ENCODE measurements around the gene ETFA. TPM values are rescaled to one million over a fixed set of nuclear protein-coding genes. Genes with fewer than 3 reads are reported as not detected.

Gene ETFA
- total and polyA plus RNA-seq, 2 donors from 2014 or later: 90.1 to 261 TPM

DNA sequence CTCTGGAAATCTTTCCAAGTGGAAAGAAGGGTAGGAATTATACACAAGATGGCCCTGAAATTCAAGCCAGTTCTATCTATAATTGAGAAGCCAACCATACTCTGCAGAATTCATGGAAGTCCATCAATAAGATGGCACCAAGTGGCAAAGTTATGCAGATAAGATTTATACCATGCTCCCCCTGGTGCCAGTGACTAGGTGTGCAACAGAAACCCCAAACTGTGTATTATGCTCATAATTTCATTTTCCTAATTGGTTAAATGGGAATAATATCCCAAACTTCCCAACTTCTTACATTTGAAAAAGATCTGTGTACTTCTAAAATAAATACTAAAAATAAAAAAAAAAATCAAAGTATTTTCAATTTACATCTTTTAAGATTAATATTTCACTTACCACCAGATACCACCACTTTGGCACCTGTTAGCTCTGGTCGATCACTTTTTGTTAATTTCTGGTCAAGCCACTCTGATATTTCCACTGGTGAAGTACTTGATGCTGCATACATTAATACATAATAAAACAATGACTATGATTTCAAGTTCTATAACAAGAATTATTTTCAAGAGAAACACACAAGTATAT, 25.9 kb downstream of the ETFA start:
- Histone ChIP-seq H3K36me3 (ENCODE audit: control insufficient read depth in 2 of 3, insufficient read depth in 3 of 3, low read length in 3 of 3) (peaks cover 2 to 38% (median 4%) of the 10 kb centered on the region in 3 donors), H3K4me3 (ENCODE audit: low read length in 3 of 3) (no peak overlapping the region), H3K4me1 (ENCODE audit: control insufficient read depth in 2 of 3, insufficient read depth in 2 of 3, low read depth in 1 of 3, low read length in 3 of 3) (no peaks in the 10 kb centered on the region), H3K9me3 (ENCODE audit: control insufficient read depth in 2 of 3, insufficient read depth in 1 of 3, low read length in 3 of 3) (no peaks in the 10 kb centered on the region), H3K9ac (ENCODE audit: low read length in 3 of 3) (no peak overlapping the region), H3K27ac (ENCODE audit: low read depth in 2 of 2, low read length in 2 of 2) (no peak overlapping the region), H3K27me3 (ENCODE audit: control insufficient read depth, insufficient read depth, low read length) (no peaks in the 10 kb centered on the region)
- no peak for DNase-seq
- intact Hi-C loops (cut with DNase I): no loop called here
- FAIRE-seq: no peak
- TF ChIP-seq, protein P1, sequence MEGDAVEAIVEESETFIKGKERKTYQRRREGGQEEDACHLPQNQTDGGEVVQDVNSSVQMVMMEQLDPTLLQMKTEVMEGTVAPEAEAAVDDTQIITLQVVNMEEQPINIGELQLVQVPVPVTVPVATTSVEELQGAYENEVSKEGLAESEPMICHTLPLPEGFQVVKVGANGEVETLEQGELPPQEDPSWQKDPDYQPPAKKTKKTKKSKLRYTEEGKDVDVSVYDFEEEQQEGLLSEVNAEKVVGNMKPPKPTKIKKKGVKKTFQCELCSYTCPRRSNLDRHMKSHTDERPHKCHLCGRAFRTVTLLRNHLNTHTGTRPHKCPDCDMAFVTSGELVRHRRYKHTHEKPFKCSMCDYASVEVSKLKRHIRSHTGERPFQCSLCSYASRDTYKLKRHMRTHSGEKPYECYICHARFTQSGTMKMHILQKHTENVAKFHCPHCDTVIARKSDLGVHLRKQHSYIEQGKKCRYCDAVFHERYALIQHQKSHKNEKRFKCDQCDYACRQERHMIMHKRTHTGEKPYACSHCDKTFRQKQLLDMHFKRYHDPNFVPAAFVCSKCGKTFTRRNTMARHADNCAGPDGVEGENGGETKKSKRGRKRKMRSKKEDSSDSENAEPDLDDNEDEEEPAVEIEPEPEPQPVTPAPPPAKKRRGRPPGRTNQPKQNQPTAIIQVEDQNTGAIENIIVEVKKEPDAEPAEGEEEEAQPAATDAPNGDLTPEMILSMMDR (IDR thresholded peaks at IDR 0.05; ENCODE audit: borderline replicate concordance, extremely low read depth, insufficient read depth): peak; percentile 27

DNA sequence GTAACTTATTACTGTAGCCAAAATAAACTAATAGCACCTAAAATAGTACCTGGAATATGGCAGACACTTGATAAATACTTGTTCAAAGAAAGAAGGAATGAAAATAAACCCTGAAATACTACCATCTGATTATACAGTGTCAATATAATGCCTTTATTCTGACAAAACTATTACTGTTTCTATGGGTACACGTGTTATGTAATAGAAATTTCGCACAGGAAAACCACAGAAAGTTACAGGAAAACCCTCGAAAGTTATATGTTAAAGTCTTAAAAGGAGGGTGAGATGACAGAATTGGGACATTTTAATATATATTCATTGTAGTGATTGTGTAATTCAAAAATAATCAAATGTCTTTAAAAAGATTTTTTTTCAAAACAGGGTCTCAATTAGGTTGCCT, 28.8 kb downstream of the ETFA start:
- Histone ChIP-seq H3K27ac (ENCODE audit: low read depth in 2 of 2, low read length in 2 of 2) (no peak overlapping the region), H3K9ac (ENCODE audit: low read length in 3 of 3) (no peak overlapping the region), H3K4me1 (ENCODE audit: control insufficient read depth in 2 of 3, insufficient read depth in 2 of 3, low read depth in 1 of 3, low read length in 3 of 3) (no peaks in the 10 kb centered on the region), H3K9me3 (ENCODE audit: control insufficient read depth in 2 of 3, insufficient read depth in 1 of 3, low read length in 3 of 3) (no peaks in the 10 kb centered on the region), H3K36me3 (ENCODE audit: control insufficient read depth in 2 of 3, insufficient read depth in 3 of 3, low read length in 3 of 3) (peaks cover 5 to 45% (median 6%) of the 10 kb centered on the region in 3 donors), H3K27me3 (ENCODE audit: control insufficient read depth, insufficient read depth, low read length) (no peaks in the 10 kb centered on the region), H3K4me3 (ENCODE audit: low read length in 3 of 3) (no peak overlapping the region)
- FAIRE-seq (no peak), DNase-seq (no peak)
- TF ChIP-seq, protein P1 (IDR thresholded peaks at IDR 0.05; ENCODE audit: borderline replicate concordance, extremely low read depth, insufficient read depth): no peak
- intact Hi-C loops (cut with DNase I): no loop called here

GRCh38 chr15:76278651-76279050, 32.6 kb downstream of the ETFA start:
- Histone ChIP-seq H3K4me3 (ENCODE audit: low read length in 3 of 3) (no peak overlapping the region), H3K4me1 (ENCODE audit: control insufficient read depth in 2 of 3, insufficient read depth in 2 of 3, low read depth in 1 of 3, low read length in 3 of 3) (no peaks in the 10 kb centered on the region), H3K27me3 (ENCODE audit: control insufficient read depth, insufficient read depth, low read length) (no peaks in the 10 kb centered on the region), H3K36me3 (ENCODE audit: control insufficient read depth in 2 of 3, insufficient read depth in 3 of 3, low read length in 3 of 3) (peaks cover 7 to 31% (median 10%) of the 10 kb centered on the region in 3 donors), H3K9ac (ENCODE audit: low read length in 3 of 3) (no peak overlapping the region), H3K27ac (ENCODE audit: low read depth in 2 of 2, low read length in 2 of 2) (no peak overlapping the region), H3K9me3 (ENCODE audit: control insufficient read depth in 2 of 3, insufficient read depth in 1 of 3, low read length in 3 of 3) (no peaks in the 10 kb centered on the region)
- intact Hi-C loops (cut with DNase I): no loop called here
- DNase-seq: no peak
- FAIRE-seq: no peak
- TF ChIP-seq, protein P1 (IDR thresholded peaks at IDR 0.05; ENCODE audit: borderline replicate concordance, extremely low read depth, insufficient read depth): no peak

DNA sequence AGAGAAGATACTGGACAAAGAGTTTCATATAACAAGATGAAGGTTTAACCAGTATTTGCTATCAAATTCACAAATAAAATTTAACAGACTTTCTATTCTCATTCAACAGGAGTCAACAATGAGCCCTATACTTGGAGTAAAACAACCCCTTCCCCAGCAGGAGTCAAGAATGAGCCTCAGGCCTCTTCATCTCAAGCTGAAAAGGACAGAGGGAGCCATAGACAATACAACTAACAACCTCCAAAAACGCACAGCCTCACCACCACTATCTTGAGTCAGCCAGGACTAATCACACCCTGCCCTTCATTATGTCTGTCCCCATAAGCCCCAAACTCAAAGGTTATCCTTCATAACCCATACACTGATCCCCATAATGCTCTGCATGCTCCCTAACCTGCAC, 36.4 kb downstream of the ETFA start:
- Histone ChIP-seq H3K4me3 (ENCODE audit: low read length in 3 of 3) (no peak overlapping the region), H3K9ac (ENCODE audit: low read length in 3 of 3) (no peak overlapping the region), H3K27me3 (ENCODE audit: control insufficient read depth, insufficient read depth, low read length) (no peaks in the 10 kb centered on the region), H3K36me3 (ENCODE audit: control insufficient read depth in 2 of 3, insufficient read depth in 3 of 3, low read length in 3 of 3) (peaks cover 5 to 28% (median 14%) of the 10 kb centered on the region in 3 donors), H3K4me1 (ENCODE audit: control insufficient read depth in 2 of 3, insufficient read depth in 2 of 3, low read depth in 1 of 3, low read length in 3 of 3) (no peaks in the 10 kb centered on the region), H3K9me3 (ENCODE audit: control insufficient read depth in 2 of 3, insufficient read depth in 1 of 3, low read length in 3 of 3) (peaks cover 0 to 3% (median 2%) of the 10 kb centered on the region in 3 donors), H3K27ac (ENCODE audit: low read depth in 2 of 2, low read length in 2 of 2) (no peak overlapping the region)
- FAIRE-seq: no peak
- intact Hi-C loops (cut with DNase I): no loop called here
- TF ChIP-seq, protein P1 (IDR thresholded peaks at IDR 0.05; ENCODE audit: borderline replicate concordance, extremely low read depth, insufficient read depth): no peak
- no peak for DNase-seq
